ENCODE results near the gene CCDC159. TPM values are rescaled to one million over a fixed set of nuclear protein-coding genes. Genes with fewer than 3 reads are reported as not detected.
"Not testable (repeated sequence)": the region's sequence is repeated elsewhere in the genome, so short reads cannot be mapped to it uniquely, and the experiment has no call there.

The CCDC159 gene
- total RNA-seq, 5 donors from 2014 or later (not counting 1 experiment from before 2014, with no cell fraction given): 59.7 to 81.8 (median 69.6) TPM

- H3K4me3 ChIP-seq (ENCODE audit: control insufficient read depth in 1 of 2, extremely low read depth in 1 of 2, low read length in 1 of 2); H3K27ac Mint-ChIP-seq; DNase-seq; H3K27ac ChIP-seq (ENCODE audit: low read length); POLR2A ChIA-PET; H3K36me3 ChIP-seq (ENCODE audit: control insufficient read depth in 2 of 2, extremely low read depth in 1 of 2, insufficient read depth in 1 of 2, low read length in 1 of 2); ATAC-seq (replicated peaks in 1 of 4); H3K9me3 Mint-ChIP-seq; H3K4me3 Mint-ChIP-seq; H3K9me3 ChIP-seq; H3K36me3 Mint-ChIP-seq: not testable (repeated sequence)
- 88% methylated on average over 1 of the region's 9 CpGs for WGBS (ENCODE audit: insufficient coverage)
- Histone ChIP-seq H3K4me1 (ENCODE audit: control insufficient read depth in 1 of 2, extremely low read depth in 1 of 2, insufficient read depth in 2 of 2, low read length in 2 of 2) (peaks cover 2 to 12% of the 10 kb centered on the region in 2 experiments), H3K27me3 (replicated peaks in 1 of 2; ENCODE audit: control insufficient read depth in 2 of 2, extremely low read depth in 1 of 2, insufficient read depth in 2 of 2, low read length in 1 of 2) (peaks cover 0 to 17% of the 10 kb centered on the region in 2 experiments)
- Mint-ChIP-seq H3K27me3 (peaks cover 7 to 11% of the 10 kb centered on the region in 2 donors), H3K4me1 (peaks cover 13 to 20% (median 19%) of the 10 kb centered on the region in 3 donors)
- CTCF ChIA-PET: interaction anchor here in 1 of 2 donors (0.6 kb wide), 1 partner anchor 100 kb away, joined by 7 read pairs; no protein-coding TSS in a partner anchor
Measured at GRCh38 chr19:11320278-11320995, 25.9 kb upstream of the CCDC159 start.

DNA sequence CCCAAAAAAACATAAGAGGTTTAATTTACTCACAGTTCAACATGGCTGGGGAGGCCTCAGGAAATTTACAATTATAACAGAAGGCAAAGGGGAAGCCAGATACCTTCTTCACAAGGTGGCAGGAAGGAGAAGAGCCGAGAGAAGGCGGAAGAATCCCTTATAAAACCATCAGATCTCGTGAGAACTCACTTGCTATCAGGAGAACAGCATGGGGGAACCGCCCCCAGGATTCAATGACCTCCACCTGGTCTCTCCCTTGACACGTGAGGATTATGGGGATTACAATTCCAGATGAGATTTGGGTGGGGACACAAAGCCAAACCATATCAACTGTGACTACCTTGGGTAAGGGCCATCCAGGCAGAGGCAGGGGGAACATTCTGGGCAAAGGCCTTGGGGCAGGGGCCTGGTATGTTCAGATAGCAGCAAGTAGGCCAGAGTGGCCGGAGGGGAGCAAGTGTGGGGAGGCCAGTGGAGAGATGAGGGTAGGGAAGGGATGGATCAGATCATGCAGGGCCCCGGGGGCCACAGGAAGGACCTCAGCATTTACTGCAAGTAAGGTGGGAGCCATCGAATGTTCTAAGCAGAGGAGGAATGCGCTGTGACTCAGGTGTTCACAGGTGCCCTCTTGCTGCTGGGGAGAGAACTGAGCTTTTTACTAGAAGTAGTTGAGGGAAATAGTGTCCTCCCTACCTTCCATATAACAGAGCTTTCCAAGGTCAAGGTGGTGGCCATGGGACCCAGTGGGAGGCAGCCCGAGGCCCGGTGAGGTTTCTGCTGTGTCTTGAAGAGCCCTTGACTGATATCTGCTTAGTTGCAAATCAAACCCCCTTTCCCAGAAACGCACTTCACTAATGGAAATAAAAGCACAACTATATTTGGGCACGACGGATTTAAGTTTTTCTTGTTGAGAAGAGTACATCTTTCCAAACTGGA is 24.9 kb upstream of the CCDC159 start:
- H3K27me3 Mint-ChIP-seq: peaks cover 7 to 11% of the 10 kb centered on the region in 2 donors
- H3K9me3 Mint-ChIP-seq: no peaks in the 10 kb centered on the region
- H3K4me3 Mint-ChIP-seq: no peak overlapping the region
- H3K27me3 ChIP-seq (replicated peaks in 1 of 2; ENCODE audit: control insufficient read depth in 2 of 2, extremely low read depth in 1 of 2, insufficient read depth in 2 of 2, low read length in 1 of 2): peaks cover 0 to 17% of the 10 kb centered on the region in 2 experiments
- 94% methylated on average over 5 of the region's 14 CpGs for WGBS (ENCODE audit: insufficient coverage)
- DNase-seq: no peak
- no peak overlapping the region for H3K4me3 ChIP-seq (ENCODE audit: control insufficient read depth in 1 of 2, extremely low read depth in 1 of 2, low read length in 1 of 2)
- H3K36me3 ChIP-seq (ENCODE audit: control insufficient read depth in 2 of 2, extremely low read depth in 1 of 2, insufficient read depth in 1 of 2, low read length in 1 of 2): peaks cover under 1 to 2% of the 10 kb centered on the region in 2 donors
- peaks cover 2 to 12% of the 10 kb centered on the region in 2 experiments for H3K4me1 ChIP-seq (ENCODE audit: control insufficient read depth in 1 of 2, extremely low read depth in 1 of 2, insufficient read depth in 2 of 2, low read length in 2 of 2)
- no peak overlapping the region for H3K27ac Mint-ChIP-seq
- ATAC-seq (replicated peaks in 1 of 4): no peak
- H3K36me3 Mint-ChIP-seq: peaks cover 7% of the 10 kb centered on the region
- no peak overlapping the region for H3K27ac ChIP-seq (ENCODE audit: low read length)
- POLR2A ChIA-PET: no interaction called here
- CTCF ChIA-PET: no interaction called here
- H3K9me3 ChIP-seq: no peaks in the 10 kb centered on the region
- peaks cover 13 to 20% (median 19%) of the 10 kb centered on the region in 3 donors for H3K4me1 Mint-ChIP-seq

GRCh38 chr19:11322269-11323024 is 23.9 kb upstream of the CCDC159 start:
- ATAC-seq (replicated peaks in 1 of 4) (no peak), DNase-seq (no peak)
- H3K27me3 Mint-ChIP-seq: peaks cover 6 to 7% of the 10 kb centered on the region in 2 donors
- H3K9me3 Mint-ChIP-seq: no peaks in the 10 kb centered on the region
- peaks cover 14% of the 10 kb centered on the region for H3K36me3 Mint-ChIP-seq
- H3K4me1 Mint-ChIP-seq: peaks cover 13 to 20% (median 19%) of the 10 kb centered on the region in 3 donors
- Histone ChIP-seq H3K27ac (ENCODE audit: low read length) (no peak overlapping the region), H3K27me3 (replicated peaks in 1 of 2; ENCODE audit: control insufficient read depth in 2 of 2, extremely low read depth in 1 of 2, insufficient read depth in 2 of 2, low read length in 1 of 2) (peaks cover 0 to 17% of the 10 kb centered on the region in 2 experiments), H3K4me1 (ENCODE audit: control insufficient read depth in 1 of 2, extremely low read depth in 1 of 2, insufficient read depth in 2 of 2, low read length in 2 of 2) (peaks cover 2 to 12% of the 10 kb centered on the region in 2 experiments), H3K4me3 (ENCODE audit: control insufficient read depth in 1 of 2, extremely low read depth in 1 of 2, low read length in 1 of 2) (no peak overlapping the region), H3K36me3 (ENCODE audit: control insufficient read depth in 2 of 2, extremely low read depth in 1 of 2, insufficient read depth in 1 of 2, low read length in 1 of 2) (peaks cover 2 to 4% of the 10 kb centered on the region in 2 donors), H3K9me3 (no peaks in the 10 kb centered on the region)
- no peak overlapping the region for H3K27ac Mint-ChIP-seq
- WGBS (ENCODE audit: insufficient coverage): 100% methylated on average over 4 of the region's 7 CpGs
- CTCF ChIA-PET: no interaction called here
- POLR2A ChIA-PET: interaction anchor here in 1 of 2 donors (0.8 kb wide), 1 partner anchor 24 kb away, joined by 3 read pairs; the partner anchor contains the start of genes CCDC159 and TMEM205
- no peak overlapping the region for H3K4me3 Mint-ChIP-seq

GRCh38 chr19:11323601-11324078 is 22.7 kb upstream of the CCDC159 start:
- ChIA-PET CTCF (interaction anchor here in 1 of 2 donors (0.6 to 1.0 kb wide), 5 partner anchors 19 to 210 kb away, joined by 3 to 4 read pairs (median 3); no protein-coding TSS in a partner anchor), POLR2A (interaction anchor here in 1 of 2 donors (0.8 kb wide), 1 partner anchor 52 kb away, joined by 3 read pairs; no protein-coding TSS in a partner anchor)
- Histone ChIP-seq H3K36me3 (ENCODE audit: control insufficient read depth in 2 of 2, extremely low read depth in 1 of 2, insufficient read depth in 1 of 2, low read length in 1 of 2) (peaks cover 2 to 4% of the 10 kb centered on the region in 2 donors), H3K27ac (ENCODE audit: low read length) (peak overlapping the region; percentile 44), H3K27me3 (replicated peaks in 1 of 2; ENCODE audit: control insufficient read depth in 2 of 2, extremely low read depth in 1 of 2, insufficient read depth in 2 of 2, low read length in 1 of 2) (peaks cover 0 to 17% of the 10 kb centered on the region in 2 experiments), H3K4me3 (ENCODE audit: control insufficient read depth in 1 of 2, extremely low read depth in 1 of 2, low read length in 1 of 2) (no peak overlapping the region), H3K9me3 (no peaks in the 10 kb centered on the region), H3K4me1 (ENCODE audit: control insufficient read depth in 1 of 2, extremely low read depth in 1 of 2, insufficient read depth in 2 of 2, low read length in 2 of 2) (peaks cover 2 to 12% of the 10 kb centered on the region in 2 experiments)
- Mint-ChIP-seq H3K36me3 (peaks cover 14% of the 10 kb centered on the region), H3K27ac (peak overlapping the region; percentile 78 to 83), H3K9me3 (no peaks in the 10 kb centered on the region), H3K4me3 (peak overlapping the region in 2 of 3 donors; percentile 31 to 42), H3K27me3 (peaks cover 0 to 7% of the 10 kb centered on the region in 2 donors), H3K4me1 (peaks cover 13 to 19% (median 18%) of the 10 kb centered on the region in 3 donors)
- ATAC-seq (replicated peaks in 1 of 4) (no peak), DNase-seq (no peak)
- 45% methylated on average over 3 of the region's 5 CpGs for WGBS (ENCODE audit: insufficient coverage)

GRCh38 chr19:11324079-11324661 is 22.1 kb upstream of the CCDC159 start:
- 18% methylated on average over 8 of the region's 10 CpGs for WGBS (ENCODE audit: insufficient coverage)
- H3K27me3 ChIP-seq (replicated peaks in 1 of 2; ENCODE audit: control insufficient read depth in 2 of 2, extremely low read depth in 1 of 2, insufficient read depth in 2 of 2, low read length in 1 of 2): peaks cover 0 to 16% of the 10 kb centered on the region in 2 experiments
- peak overlapping the region; percentile 47 for H3K27ac ChIP-seq (ENCODE audit: low read length)
- H3K36me3 ChIP-seq (ENCODE audit: control insufficient read depth in 2 of 2, extremely low read depth in 1 of 2, insufficient read depth in 1 of 2, low read length in 1 of 2): peaks cover 2 to 4% of the 10 kb centered on the region in 2 donors
- peaks cover 2 to 12% of the 10 kb centered on the region in 2 experiments for H3K4me1 ChIP-seq (ENCODE audit: control insufficient read depth in 1 of 2, extremely low read depth in 1 of 2, insufficient read depth in 2 of 2, low read length in 2 of 2)
- Mint-ChIP-seq H3K36me3 (peaks cover 14% of the 10 kb centered on the region), H3K27me3 (peaks cover 0 to 7% of the 10 kb centered on the region in 2 donors), H3K4me3 (peak overlapping the region; percentile 9 to 42 (median 31)), H3K27ac (peak overlapping the region; percentile 78 to 83), H3K4me1 (peaks cover 13 to 19% (median 18%) of the 10 kb centered on the region in 3 donors), H3K9me3 (no peaks in the 10 kb centered on the region)
- H3K9me3 ChIP-seq: no peaks in the 10 kb centered on the region
- H3K4me3 ChIP-seq (ENCODE audit: control insufficient read depth in 1 of 2, extremely low read depth in 1 of 2, low read length in 1 of 2): no peak overlapping the region
- peak in 29 of 35 experiments; percentile 9 to 71 (median 35) for DNase-seq
- ChIA-PET POLR2A (interaction anchor here in 1 of 2 donors (0.8 kb wide), 1 partner anchor 51 kb away, joined by 3 read pairs; no protein-coding TSS in a partner anchor), CTCF (interaction anchor here (0.5 to 1.0 kb wide), 5 partner anchors 20 to 210 kb away, joined by 3 to 4 read pairs (median 3); no protein-coding TSS in a partner anchor)
- ATAC-seq (replicated peaks in 1 of 4): peak; percentile 61 to 81 (median 74)

Measured in T-cell (primary cell).